ENCODE data around the gene MAP2K3.
"Not testable (repeated sequence)": the region's sequence is repeated elsewhere in the genome, so short reads cannot be mapped to it uniquely, and the experiment has no call there.

GRCh38 chr17:21346107-21346506, 61.6 kb downstream of the MAP2K3 start:
- TF ChIP-seq CTCF (IDR thresholded peaks at IDR 0.05); MXD4 (CRISPR knock-in tag; IDR thresholded peaks at IDR 0.05; ENCODE audit: borderline replicate concordance); SMAD3 (CRISPR knock-in tag; IDR thresholded peaks at IDR 0.05; ENCODE audit: borderline replicate concordance); PRDM15 (CRISPR knock-in tag; IDR thresholded peaks at IDR 0.05); ZNF121 (CRISPR knock-in tag; IDR thresholded peaks at IDR 0.05); E2F1 (CRISPR knock-in tag; IDR thresholded peaks at IDR 0.05); ELF4 (CRISPR knock-in tag; IDR thresholded peaks at IDR 0.05; ENCODE audit: low read depth); ZNF317 (CRISPR knock-in tag; IDR thresholded peaks at IDR 0.05; ENCODE audit: borderline replicate concordance, low read depth); TEAD4 (CRISPR knock-in tag; IDR thresholded peaks at IDR 0.05); NFYB (CRISPR knock-in tag; conservative IDR thresholded peaks at IDR 0.05; ENCODE audit: low read depth); ATF6 (CRISPR knock-in tag; IDR thresholded peaks at IDR 0.05); USF1 (CRISPR knock-in tag; IDR thresholded peaks at IDR 0.05); OVOL2 (CRISPR knock-in tag; IDR thresholded peaks at IDR 0.05; ENCODE audit: borderline replicate concordance); ZSCAN18 (CRISPR knock-in tag; IDR thresholded peaks at IDR 0.05): not testable (repeated sequence)

Data from WTC11 (cell line).